BLaER1 treated with 17β-estradiol and CSF1 and Interleukin-3, amounts not matched to agents 10 nM and 100 nM (cell line): ENCODE data around the gene PIP5K1B.
A peak's percentile ranks its signal among the peaks of the same experiment; 100 is the strongest.

Experiments used
- H3K27ac ChIP-seq, 11 experiments: shearing (Covaris generic); formaldehyde crosslinking; 2 replicates each; pipeline ENCODE4 v1.8.1; 2022
- H3K27me3 ChIP-seq, 11 experiments: shearing (Covaris generic); formaldehyde crosslinking; 2 replicates each; pipeline ENCODE4 v1.8.1; 2022
- H3K36me3 ChIP-seq, 11 experiments: shearing (Covaris generic); formaldehyde crosslinking; 2 replicates each; pipeline ENCODE4 v1.8.1; 2022
- H3K4me1 ChIP-seq, 10 experiments: shearing (Covaris generic); formaldehyde crosslinking; 2 replicates each; pipeline ENCODE4 v1.8.1; 2022
- H3K4me2 ChIP-seq, 11 experiments: shearing (Covaris generic); formaldehyde crosslinking; 2 replicates each; pipeline ENCODE4 v1.8.1; 2022
- H3K4me3 ChIP-seq, 10 experiments: shearing (Covaris generic); formaldehyde crosslinking; 2 replicates each; pipeline ENCODE4 v1.8.1; 2022
- H3K9ac ChIP-seq, 11 experiments: shearing (Covaris generic); formaldehyde crosslinking; 2 replicates each; pipeline ENCODE4 v1.8.1; 2022
- H3K9me3 ChIP-seq, 11 experiments: shearing (Covaris generic); formaldehyde crosslinking; replicated peaks in 1 of 11; 2 replicates each; pipeline ENCODE4 v1.8.1; 2022
- H4K20me1 ChIP-seq, 11 experiments: shearing (Covaris generic); formaldehyde crosslinking; 2 replicates each; pipeline ENCODE4 v1.8.1; 2022
- Cebpa-rat ChIP-seq, 11 experiments: shearing (Covaris generic); IDR thresholded peaks; 2 replicates each; pipeline ENCODE4 v1.8.1; 2022

PIP5K1B gene

GRCh38 chr9:68883224-68883623, 178.2 kb downstream of the PIP5K1B start:
- H3K4me2 ChIP-seq, result no peak overlapping the region
- no peak overlapping the region for H3K27ac ChIP-seq
- no peak for TF ChIP-seq Cebpa-rat (IDR thresholded peaks at IDR 0.05)
- H4K20me1 ChIP-seq, result no peaks in the 10 kb centered on the region
- H3K4me3 ChIP-seq, result no peak overlapping the region
- H3K36me3 ChIP-seq, result no peaks in the 10 kb centered on the region
- H3K9ac ChIP-seq, result no peak overlapping the region
- H3K9me3 ChIP-seq, result no peaks in the 10 kb centered on the region
- H3K4me1 ChIP-seq, result peaks cover 0 to 14% (median 3%) of the 10 kb centered on the region in 10 experiments; a peak in 6 of 20 replicates
- H3K27me3 ChIP-seq, result no peaks in the 10 kb centered on the region

- no peak for TF ChIP-seq Cebpa-rat (IDR thresholded peaks at IDR 0.05)
- Histone ChIP-seq H3K9ac (no peak overlapping the region), H3K36me3 (no peaks in the 10 kb centered on the region), H4K20me1 (no peaks in the 10 kb centered on the region), H3K4me3 (no peak overlapping the region), H3K9me3 (no peaks in the 10 kb centered on the region), H3K27ac (no peak overlapping the region), H3K27me3 (no peaks in the 10 kb centered on the region), H3K4me1 (peaks cover 0 to 17% (median 4%) of the 10 kb centered on the region in 10 experiments; a peak in 6 of 20 replicates), H3K4me2 (peak overlapping the region in 1 of 11 experiments; percentile 3; a peak in 1 of 22 replicates)
These were observed 182.2 kb downstream of the PIP5K1B start for GRCh38 chr9:68887232-68887631.

- no peaks in the 10 kb centered on the region for H4K20me1 ChIP-seq
- peak overlapping the region; percentile 13 to 79 (median 58); a peak in 21 of 22 replicates for H3K9ac ChIP-seq
These were observed 189.5 kb downstream of the PIP5K1B start for GRCh38 chr9:68894502-68894901.

GRCh38 chr9:68895741-68896478, 190.9 kb downstream of the PIP5K1B start:
- Histone ChIP-seq H3K9ac (peak overlapping the region; percentile 39 to 79 (median 69); a peak in 21 of 22 replicates), H3K9me3 (no peaks in the 10 kb centered on the region), H3K4me3 (peak overlapping the region in 9 of 10 experiments; percentile 14 to 49 (median 45); a peak in 15 of 20 replicates), H3K36me3 (no peaks in the 10 kb centered on the region), H3K4me2 (peak overlapping the region; percentile 63 to 97 (median 85)), H4K20me1 (no peaks in the 10 kb centered on the region), H3K27ac (peak overlapping the region in 10 of 11 experiments; percentile 28 to 91 (median 78); a peak in 18 of 22 replicates), H3K27me3 (no peaks in the 10 kb centered on the region), H3K4me1 (peaks cover 30 to 67% (median 51%) of the 10 kb centered on the region in 10 experiments)
- no peak for TF ChIP-seq Cebpa-rat (IDR thresholded peaks at IDR 0.05)

More at GRCh38 chr9:68894502-68894901, 189.5 kb downstream of the PIP5K1B start:
- Histone ChIP-seq H3K4me2 (peak overlapping the region; percentile 63 to 97 (median 85)), H3K9me3 (no peaks in the 10 kb centered on the region), H3K36me3 (no peaks in the 10 kb centered on the region), H3K4me3 (peak overlapping the region; percentile 20 to 51 (median 41); a peak in 19 of 20 replicates), H3K27ac (peak overlapping the region in 9 of 11 experiments; percentile 50 to 91 (median 79); a peak in 18 of 22 replicates), H3K27me3 (no peaks in the 10 kb centered on the region), H3K4me1 (peaks cover 30 to 62% (median 51%) of the 10 kb centered on the region in 10 experiments)
- TF ChIP-seq Cebpa-rat (IDR thresholded peaks at IDR 0.05), result no peak

GRCh38 chr9:68896486-68896885, 191.4 kb downstream of the PIP5K1B start:
- no peaks in the 10 kb centered on the region for H3K27me3 ChIP-seq
- no peaks in the 10 kb centered on the region for H3K36me3 ChIP-seq
- no peaks in the 10 kb centered on the region for H3K9me3 ChIP-seq
- H3K4me3 ChIP-seq, result peak overlapping the region in 9 of 10 experiments; percentile 14 to 49 (median 45); a peak in 12 of 20 replicates
- H3K9ac ChIP-seq, result peak overlapping the region; percentile 39 to 79 (median 69); a peak in 21 of 22 replicates
- peak overlapping the region in 10 of 11 experiments; percentile 28 to 91 (median 78); a peak in 18 of 22 replicates for H3K27ac ChIP-seq
- H4K20me1 ChIP-seq, result no peaks in the 10 kb centered on the region
- no peak for TF ChIP-seq Cebpa-rat (IDR thresholded peaks at IDR 0.05)
- H3K4me1 ChIP-seq, result peaks cover 30 to 67% (median 51%) of the 10 kb centered on the region in 10 experiments
- peak overlapping the region; percentile 63 to 97 (median 85) for H3K4me2 ChIP-seq

- H3K4me3 ChIP-seq, result no peak overlapping the region
- no peak overlapping the region for H3K9ac ChIP-seq
- H3K27me3 ChIP-seq, result no peaks in the 10 kb centered on the region
- H3K4me1 ChIP-seq, result peaks cover 30 to 67% (median 51%) of the 10 kb centered on the region in 10 experiments
- peak overlapping the region in 7 of 11 experiments; percentile 63 to 97 (median 85); a peak in 11 of 22 replicates for H3K4me2 ChIP-seq
- no peaks in the 10 kb centered on the region for H3K36me3 ChIP-seq
- no peaks in the 10 kb centered on the region for H4K20me1 ChIP-seq
- TF ChIP-seq Cebpa-rat (IDR thresholded peaks at IDR 0.05), result no peak
- H3K27ac ChIP-seq, result peak overlapping the region in 3 of 11 experiments; percentile 16 to 91 (median 86); a peak in 4 of 22 replicates
- no peaks in the 10 kb centered on the region; a peak in 1 of 22 replicates for H3K9me3 ChIP-seq
These were observed 192.6 kb downstream of the PIP5K1B start for GRCh38 chr9:68897577-68898145.

- H3K4me1 ChIP-seq, result peaks cover 30 to 60% (median 49%) of the 10 kb centered on the region in 10 experiments
- no peak overlapping the region for H3K9ac ChIP-seq
- H3K4me2 ChIP-seq, result peak overlapping the region in 7 of 11 experiments; percentile 10 to 97 (median 84); a peak in 9 of 22 replicates
These were observed 193.9 kb downstream of the PIP5K1B start for GRCh38 chr9:68898781-68899439.

GRCh38 chr9:68904454-68904853, 199.4 kb downstream of the PIP5K1B start:
- Histone ChIP-seq H3K9ac (no peak overlapping the region), H3K4me1 (peaks cover 0 to 15% (median 10%) of the 10 kb centered on the region in 10 experiments; a peak in 16 of 20 replicates), H3K4me2 (no peak overlapping the region), H3K4me3 (no peak overlapping the region), H3K36me3 (no peaks in the 10 kb centered on the region), H4K20me1 (no peaks in the 10 kb centered on the region), H3K27ac (no peak overlapping the region), H3K9me3 (no peaks in the 10 kb centered on the region; a peak in 1 of 22 replicates), H3K27me3 (no peaks in the 10 kb centered on the region)
- TF ChIP-seq Cebpa-rat (IDR thresholded peaks at IDR 0.05), result no peak

More at GRCh38 chr9:68898781-68899439, 193.9 kb downstream of the PIP5K1B start:
- TF ChIP-seq Cebpa-rat (IDR thresholded peaks at IDR 0.05), result no peak
- Histone ChIP-seq H3K27me3 (no peaks in the 10 kb centered on the region), H3K4me3 (no peak overlapping the region), H3K9me3 (no peaks in the 10 kb centered on the region; a peak in 1 of 22 replicates), H4K20me1 (no peaks in the 10 kb centered on the region), H3K27ac (no peak overlapping the region), H3K36me3 (no peaks in the 10 kb centered on the region)
